Type B pancreatic cell (in vitro differentiated cells): ENCODE data around the gene DHRS9. TPM values are rescaled to one million over a fixed set of nuclear protein-coding genes. Genes with fewer than 3 reads are reported as not detected.

Source experiments
- DNase-seq: peaks from one replicate; pipeline ENCODE4 v3.0.0; 2021; ENCODE audit warnings: mixed read lengths; ENCODE audit not compliant: unreplicated experiment; ENCODE audit errors: extremely low spot score
- H3K27ac Mint-ChIP-seq: 2 replicates; pipeline ENCODE4 v1.8.0; 2021; ENCODE audit warnings: mild to moderate bottlenecking, mixed read lengths
- H3K27me3 Mint-ChIP-seq: 2 replicates; pipeline ENCODE4 v1.8.0; 2021; ENCODE audit warnings: mixed read lengths
- H3K36me3 Mint-ChIP-seq: 2 replicates; pipeline ENCODE4 v1.8.0; 2021; ENCODE audit warnings: mixed read lengths
- H3K4me1 Mint-ChIP-seq: one replicate; pipeline ENCODE4 v1.8.0; 2021; ENCODE audit warnings: mixed read lengths; ENCODE audit not compliant: unreplicated experiment
- H3K4me3 Mint-ChIP-seq: 2 replicates; pipeline ENCODE4 v1.8.0; 2021; ENCODE audit warnings: mild to moderate bottlenecking, mixed read lengths
- H3K9me3 Mint-ChIP-seq: 2 replicates; pipeline ENCODE4 v1.8.0; 2021; ENCODE audit warnings: mixed read lengths
- long read RNA-seq: library from polyadenylated mRNA; unstranded; transcript quantifications from one replicate; pipeline ENCODE4 v2.0.0, GENCODE V29; 2020
- total RNA-seq: library from RNA; stranded (reverse); gene quantifications from 2 replicates; pipeline ENCODE4 v1.2.1, GENCODE V29; 2021; ENCODE audit warnings: low replicate concordance
- TF ChIP-seq, protein P1 (sequence below): fragments of 200-600 bp; sonication (generic); conservative IDR thresholded peaks from 2 replicates; pipeline ENCODE4 v1.5.0; 2021; ENCODE audit warnings: antibody characterized with exemption, mild to moderate bottlenecking

DHRS9 gene
- 0.75 and 1.3 TPM in 2 replicates for total RNA-seq
- long read RNA-seq, partial matches to known transcripts = 4 of 4 reads
- long read RNA-seq, other reads (novel, unspliced or antisense) = 0 of 4 reads

DNA sequence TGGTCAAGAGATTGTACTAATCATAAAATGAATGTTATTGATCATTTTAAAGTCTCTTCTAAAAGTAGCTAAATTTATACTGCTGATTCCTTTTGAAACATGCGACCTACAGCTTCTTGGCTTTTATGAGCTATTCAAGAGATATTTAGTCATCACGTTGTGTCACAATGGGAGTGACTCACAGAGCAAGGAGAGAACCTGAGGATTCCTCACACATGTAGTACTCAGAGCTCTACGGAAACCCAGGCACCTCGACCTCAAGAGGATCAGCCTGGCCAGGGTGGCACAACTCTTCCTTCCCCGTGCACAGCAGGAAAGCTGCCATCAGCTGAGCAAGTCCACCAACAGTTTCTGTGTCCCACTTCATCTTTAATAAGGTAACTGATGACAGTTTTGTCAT is at the start of gene DHRS9:
TSS of gene DHRS9 (plus strand) at position 223 of the 400 bp plus-strand sequence. CDS start 12,019 bp downstream, outside the sequence.
- no peaks in the 10 kb centered on the region for H3K27me3 Mint-ChIP-seq
- TF ChIP-seq, protein P1, sequence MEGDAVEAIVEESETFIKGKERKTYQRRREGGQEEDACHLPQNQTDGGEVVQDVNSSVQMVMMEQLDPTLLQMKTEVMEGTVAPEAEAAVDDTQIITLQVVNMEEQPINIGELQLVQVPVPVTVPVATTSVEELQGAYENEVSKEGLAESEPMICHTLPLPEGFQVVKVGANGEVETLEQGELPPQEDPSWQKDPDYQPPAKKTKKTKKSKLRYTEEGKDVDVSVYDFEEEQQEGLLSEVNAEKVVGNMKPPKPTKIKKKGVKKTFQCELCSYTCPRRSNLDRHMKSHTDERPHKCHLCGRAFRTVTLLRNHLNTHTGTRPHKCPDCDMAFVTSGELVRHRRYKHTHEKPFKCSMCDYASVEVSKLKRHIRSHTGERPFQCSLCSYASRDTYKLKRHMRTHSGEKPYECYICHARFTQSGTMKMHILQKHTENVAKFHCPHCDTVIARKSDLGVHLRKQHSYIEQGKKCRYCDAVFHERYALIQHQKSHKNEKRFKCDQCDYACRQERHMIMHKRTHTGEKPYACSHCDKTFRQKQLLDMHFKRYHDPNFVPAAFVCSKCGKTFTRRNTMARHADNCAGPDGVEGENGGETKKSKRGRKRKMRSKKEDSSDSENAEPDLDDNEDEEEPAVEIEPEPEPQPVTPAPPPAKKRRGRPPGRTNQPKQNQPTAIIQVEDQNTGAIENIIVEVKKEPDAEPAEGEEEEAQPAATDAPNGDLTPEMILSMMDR = no peak
- no peaks in the 10 kb centered on the region for H3K4me1 Mint-ChIP-seq
- H3K27ac Mint-ChIP-seq = no peak within 1 kb of the TSS
- H3K4me3 Mint-ChIP-seq = no peak within 1 kb of the TSS
- H3K36me3 Mint-ChIP-seq = no peaks in the 10 kb centered on the region
- no peaks in the 10 kb centered on the region for H3K9me3 Mint-ChIP-seq
- DNase-seq = no peak

DNA sequence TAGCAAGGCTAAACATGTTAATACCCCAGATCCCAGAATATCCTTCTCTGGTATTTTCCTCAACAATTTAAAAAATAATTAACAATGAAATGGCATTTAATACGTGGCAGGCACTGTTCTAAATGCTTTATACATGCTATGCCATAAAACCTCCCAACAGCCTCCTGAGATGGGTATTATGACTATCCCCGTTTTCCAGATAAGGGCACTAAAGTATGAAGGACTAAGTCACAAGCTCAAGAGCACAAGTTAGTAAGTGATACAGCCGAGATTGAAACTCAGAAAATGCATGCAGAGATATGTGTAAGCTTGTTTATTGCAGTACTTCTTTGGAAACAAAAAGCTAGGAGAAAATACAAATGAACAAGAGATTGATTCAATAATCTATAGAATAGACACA is 46.2 kb upstream of the DHRS9 start:
- H3K27ac Mint-ChIP-seq = no peak overlapping the region
- H3K27me3 Mint-ChIP-seq = no peaks in the 10 kb centered on the region
- H3K4me3 Mint-ChIP-seq = no peak overlapping the region
- TF ChIP-seq, protein P1 = no peak
- DNase-seq = no peak
- no peaks in the 10 kb centered on the region for H3K36me3 Mint-ChIP-seq
- H3K4me1 Mint-ChIP-seq = no peaks in the 10 kb centered on the region
- H3K9me3 Mint-ChIP-seq = no peaks in the 10 kb centered on the region

DNA sequence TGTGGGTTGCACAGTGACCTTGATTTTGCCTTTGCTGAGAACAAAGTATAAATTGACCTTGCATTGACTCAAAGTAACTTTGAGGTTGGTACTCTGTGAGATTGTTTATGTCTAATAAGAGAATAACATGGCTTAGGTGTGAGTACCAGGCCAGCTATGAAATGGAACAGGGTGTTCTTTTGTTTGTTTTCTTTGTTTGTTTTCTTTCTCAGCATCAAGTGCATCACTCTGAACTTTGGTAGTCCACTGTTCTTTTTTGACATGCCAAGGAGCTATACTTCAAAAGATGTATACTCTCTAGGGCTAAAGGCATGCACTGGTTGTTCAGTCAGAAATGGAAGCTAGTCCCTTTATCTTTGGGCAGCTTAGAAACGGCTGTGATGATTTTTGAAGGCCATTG is 43.3 kb upstream of the DHRS9 start:
- H3K4me3 Mint-ChIP-seq = no peak overlapping the region
- DNase-seq = no peak
- TF ChIP-seq, protein P1 = no peak
- no peaks in the 10 kb centered on the region for H3K27me3 Mint-ChIP-seq
- no peaks in the 10 kb centered on the region for H3K4me1 Mint-ChIP-seq
- no peak overlapping the region for H3K27ac Mint-ChIP-seq
- H3K9me3 Mint-ChIP-seq = no peaks in the 10 kb centered on the region
- no peaks in the 10 kb centered on the region for H3K36me3 Mint-ChIP-seq

DNA sequence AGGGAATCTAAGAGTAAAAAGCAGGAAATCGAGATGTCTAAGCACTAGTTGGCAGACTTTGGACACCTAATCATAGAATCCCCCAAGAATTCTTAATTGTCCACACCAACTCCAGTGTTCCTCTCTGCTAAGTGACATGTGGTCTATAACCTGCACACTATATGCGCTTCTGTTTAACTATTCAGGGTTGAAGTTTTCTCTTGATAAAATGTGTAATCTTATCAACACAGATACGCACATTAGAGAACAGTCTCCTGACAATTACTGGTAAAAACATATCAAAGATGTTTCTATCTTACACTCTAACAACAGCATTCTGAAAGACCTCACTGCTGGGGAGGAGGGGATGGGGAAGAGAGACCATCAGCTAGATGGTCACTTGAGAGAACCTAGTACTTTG is 42.1 kb upstream of the DHRS9 start:
- Mint-ChIP-seq H3K4me3 (no peak overlapping the region), H3K9me3 (no peaks in the 10 kb centered on the region), H3K4me1 (no peaks in the 10 kb centered on the region), H3K36me3 (no peaks in the 10 kb centered on the region), H3K27me3 (no peaks in the 10 kb centered on the region), H3K27ac (no peak overlapping the region)
- no peak for DNase-seq
- TF ChIP-seq, protein P1 = no peak

DNA sequence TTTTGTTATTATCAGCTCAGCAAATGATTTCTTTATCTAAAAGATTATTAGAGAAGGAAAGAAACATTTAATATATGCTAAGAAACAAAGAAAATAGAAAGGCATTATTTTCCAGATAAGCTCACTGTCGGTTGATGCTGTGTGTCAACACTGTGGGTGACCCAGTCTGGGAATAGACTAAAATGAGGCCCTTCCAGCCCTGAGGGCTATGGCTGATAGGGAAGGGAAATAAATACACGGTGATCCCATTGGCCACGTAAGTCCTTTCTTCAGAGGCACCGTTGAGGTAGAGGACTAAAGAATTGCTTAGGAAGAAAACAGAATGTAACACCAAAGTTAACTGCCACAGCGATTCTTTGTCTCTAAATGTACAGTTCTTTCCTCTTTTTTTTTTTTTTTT is 40.0 kb upstream of the DHRS9 start:
- Mint-ChIP-seq H3K27me3 (no peaks in the 10 kb centered on the region), H3K27ac (no peak overlapping the region), H3K9me3 (no peaks in the 10 kb centered on the region), H3K36me3 (no peaks in the 10 kb centered on the region), H3K4me1 (no peaks in the 10 kb centered on the region), H3K4me3 (no peak overlapping the region)
- no peak for DNase-seq
- TF ChIP-seq, protein P1 = no peak

DNA sequence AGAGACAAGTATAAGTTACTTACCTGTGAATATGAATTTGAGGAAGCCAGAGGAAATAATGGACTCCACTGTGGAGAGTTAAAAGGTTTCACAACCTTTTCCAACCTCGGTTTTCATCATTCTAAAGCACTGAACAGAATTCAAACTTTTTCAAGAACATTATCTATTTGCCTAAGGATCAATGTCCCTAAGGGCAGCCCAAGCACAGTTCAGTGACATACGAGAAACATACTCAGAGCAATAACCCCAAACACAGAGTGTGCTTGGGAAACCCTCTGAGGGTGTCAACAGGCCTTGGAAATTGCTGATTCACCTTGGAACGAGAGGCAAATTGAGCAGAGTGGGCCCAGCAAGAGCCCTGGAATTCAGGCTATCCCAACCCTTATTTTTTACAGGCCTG is 38.2 kb upstream of the DHRS9 start, which contains the start of gene ABCB11:
TSS of gene ABCB11 (minus strand) at position 123 of the 400 bp plus-strand sequence. CDS start 13,199 bp downstream, outside the sequence.
- Mint-ChIP-seq H3K4me1 (no peaks in the 10 kb centered on the region), H3K4me3 (no peak within 1 kb of the TSS), H3K27me3 (no peaks in the 10 kb centered on the region), H3K36me3 (no peaks in the 10 kb centered on the region), H3K9me3 (no peaks in the 10 kb centered on the region), H3K27ac (no peak within 1 kb of the TSS)
- no peak for DNase-seq
- TF ChIP-seq, protein P1 = no peak
